Epithelial cell of esophagus (primary cell): Measurements from ENCODE around the gene SEMA5A.

ENCODE experiments used
- DNase-seq: peaks from one replicate; pipeline ENCODE4 v3.0.0; 2010; ENCODE audit warnings: low read depth
- H3K4me3 ChIP-seq: 2 replicates; pipeline ENCODE4 v1.5.1; 2011; ENCODE audit warnings: mild to moderate bottlenecking, low read length, control low read depth
- TF ChIP-seq, protein P1 (sequence below): IDR thresholded peaks from 2 replicates; pipeline ENCODE4 v1.5.1; 2011; ENCODE audit warnings: low read depth, mild to moderate bottlenecking, low read length, control low read depth, inconsistent platforms; ENCODE audit not compliant: insufficient read depth; ENCODE audit errors: missing control alignments

Gene SEMA5A

GRCh38 chr5:9091896-9092662, 453.8 kb downstream of the SEMA5A start:
- no peak for DNase-seq
- TF ChIP-seq, protein P1, sequence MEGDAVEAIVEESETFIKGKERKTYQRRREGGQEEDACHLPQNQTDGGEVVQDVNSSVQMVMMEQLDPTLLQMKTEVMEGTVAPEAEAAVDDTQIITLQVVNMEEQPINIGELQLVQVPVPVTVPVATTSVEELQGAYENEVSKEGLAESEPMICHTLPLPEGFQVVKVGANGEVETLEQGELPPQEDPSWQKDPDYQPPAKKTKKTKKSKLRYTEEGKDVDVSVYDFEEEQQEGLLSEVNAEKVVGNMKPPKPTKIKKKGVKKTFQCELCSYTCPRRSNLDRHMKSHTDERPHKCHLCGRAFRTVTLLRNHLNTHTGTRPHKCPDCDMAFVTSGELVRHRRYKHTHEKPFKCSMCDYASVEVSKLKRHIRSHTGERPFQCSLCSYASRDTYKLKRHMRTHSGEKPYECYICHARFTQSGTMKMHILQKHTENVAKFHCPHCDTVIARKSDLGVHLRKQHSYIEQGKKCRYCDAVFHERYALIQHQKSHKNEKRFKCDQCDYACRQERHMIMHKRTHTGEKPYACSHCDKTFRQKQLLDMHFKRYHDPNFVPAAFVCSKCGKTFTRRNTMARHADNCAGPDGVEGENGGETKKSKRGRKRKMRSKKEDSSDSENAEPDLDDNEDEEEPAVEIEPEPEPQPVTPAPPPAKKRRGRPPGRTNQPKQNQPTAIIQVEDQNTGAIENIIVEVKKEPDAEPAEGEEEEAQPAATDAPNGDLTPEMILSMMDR = no peak

GRCh38 chr5:9090381-9091026, 455.4 kb downstream of the SEMA5A start:
- no peak overlapping the region for H3K4me3 ChIP-seq
- no peak for DNase-seq
- TF ChIP-seq, protein P1 = no peak

More at GRCh38 chr5:9091896-9092662, 453.8 kb downstream of the SEMA5A start:
- no peak overlapping the region for H3K4me3 ChIP-seq

DNA sequence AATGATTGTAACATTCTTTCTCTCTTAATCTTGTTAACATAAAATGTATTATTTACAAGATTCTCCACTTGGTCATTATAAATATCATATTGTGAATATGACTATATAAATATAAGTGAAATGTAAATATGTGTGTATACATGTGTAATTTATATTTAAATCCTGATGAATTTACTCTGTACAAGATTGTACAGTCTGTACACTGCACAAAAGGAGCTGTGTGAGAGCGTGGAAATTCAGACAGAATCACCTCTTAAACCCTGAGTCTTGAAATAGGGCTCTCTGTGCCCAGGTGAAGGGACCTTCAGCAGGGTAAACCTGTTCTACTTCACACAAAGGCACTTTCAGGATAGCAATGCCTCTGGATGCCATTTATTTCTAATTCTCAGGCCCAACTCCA, 456.0 kb downstream of the SEMA5A start:
- no peak for DNase-seq
- TF ChIP-seq, protein P1 = no peak

DNA sequence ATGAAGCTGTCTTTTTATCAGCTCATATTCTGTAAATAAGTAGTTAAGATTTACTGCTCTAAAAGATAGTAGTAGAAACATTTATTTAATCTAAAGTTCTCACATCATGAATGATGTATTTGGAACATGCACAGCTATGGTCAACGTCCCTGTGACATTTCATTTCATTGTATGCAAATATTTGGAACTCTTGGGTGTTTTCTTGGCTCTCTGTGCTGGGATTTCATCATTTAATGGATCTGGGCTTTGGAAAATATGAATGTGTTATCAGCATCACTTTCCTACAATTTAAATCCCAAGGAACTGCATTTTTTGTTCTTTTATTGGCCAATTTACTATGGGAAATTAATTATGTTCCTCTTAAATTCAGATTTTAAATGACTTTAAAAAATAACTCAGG, 462.9 kb downstream of the SEMA5A start:
- H3K4me3 ChIP-seq = no peak overlapping the region
- TF ChIP-seq, protein P1 = no peak
- no peak for DNase-seq

More for the DNA sequence above, 456.0 kb downstream of the SEMA5A start:
- no peak overlapping the region for H3K4me3 ChIP-seq

- no peak overlapping the region for H3K4me3 ChIP-seq
- TF ChIP-seq, protein P1 = no peak
These were observed 473.2 kb downstream of the SEMA5A start for GRCh38 chr5:9072701-9073100.

GRCh38 chr5:9071524-9071923, 474.4 kb downstream of the SEMA5A start:
- TF ChIP-seq, protein P1 = no peak
- DNase-seq = no peak
- H3K4me3 ChIP-seq = no peak overlapping the region

More at GRCh38 chr5:9072701-9073100, 473.2 kb downstream of the SEMA5A start:
- no peak for DNase-seq
